ENCODE measurements around the gene SLC24A3. TPM values are rescaled to one million over a fixed set of nuclear protein-coding genes. Genes with fewer than 3 reads are reported as not detected.

SLC24A3 gene
- total and polyA plus RNA-seq, 2 experiments from 2014 or later = 0.81 to 2.5 TPM

- H3K79me2 ChIP-seq (replicated peaks; ENCODE audit: insufficient read depth) = no peaks in the 10 kb centered on the region
- TF ChIP-seq EZH2phosphoT487 (IDR thresholded peaks at IDR 0.05; ENCODE audit: unreplicated experiment) (no peak), ZNF114 (CRISPR knock-in tag; IDR thresholded peaks at IDR 0.05) (no peak), JUNB (IDR thresholded peaks at IDR 0.05; ENCODE audit: unreplicated experiment) (no peak), ZNF331 (CRISPR knock-in tag; IDR thresholded peaks at IDR 0.05; ENCODE audit: low read depth) (no peak)
- no peaks in the 10 kb centered on the region for H3K27me3 ChIP-seq (ENCODE audit: insufficient read depth)
- no peak overlapping the region for H3K4me3 ChIP-seq
- Mint-ChIP-seq H3K9me3 (no peaks in the 10 kb centered on the region), H3K36me3 (ENCODE audit: low read depth) (no peaks in the 10 kb centered on the region; the same call in 2 of the 3 replicates), H3K4me1 (peaks cover 18% of the 10 kb centered on the region), H3K27ac (no peak overlapping the region), H3K4me3 (no peak overlapping the region), H3K27me3 (ENCODE audit: insufficient read depth, low read depth, poor library complexity) (peaks cover 3% of the 10 kb centered on the region)
- H3K27ac ChIP-seq (ENCODE audit: low read depth) = no peak overlapping the region
- DNase-seq (ENCODE audit: low spot score) = no peak
- H3K4me2 ChIP-seq = no peak overlapping the region
- H4K20me1 ChIP-seq (replicated peaks; ENCODE audit: insufficient read depth) = no peaks in the 10 kb centered on the region
- no peaks in the 10 kb centered on the region for H3F3A ChIP-seq (replicated peaks; ENCODE audit: low read depth)
- ATAC-seq = no peak
- H3K4me1 ChIP-seq (ENCODE audit: insufficient read depth) = no peaks in the 10 kb centered on the region
- peaks cover 36% of the 10 kb centered on the region for H3K9me2 ChIP-seq (ENCODE audit: insufficient read depth)
- H3K36me3 ChIP-seq (ENCODE audit: insufficient read depth) = no peaks in the 10 kb centered on the region; the same call in 1 of the 2 replicates
- H2AFZ ChIP-seq = no peak overlapping the region
Measured at GRCh38 chr20:19408971-19409370, 196.5 kb downstream of the SLC24A3 start.

GRCh38 chr20:19411811-19412210, 199.4 kb downstream of the SLC24A3 start:
- Histone ChIP-seq H4K20me1 (replicated peaks; ENCODE audit: insufficient read depth) (no peaks in the 10 kb centered on the region), H3K4me1 (ENCODE audit: insufficient read depth) (no peaks in the 10 kb centered on the region), H3K79me2 (replicated peaks; ENCODE audit: insufficient read depth) (no peaks in the 10 kb centered on the region), H3F3A (replicated peaks; ENCODE audit: low read depth) (no peaks in the 10 kb centered on the region), H3K9me2 (ENCODE audit: insufficient read depth) (peaks cover 36% of the 10 kb centered on the region), H3K4me3 (no peak overlapping the region), H3K4me2 (no peak overlapping the region), H2AFZ (no peak overlapping the region), H3K27ac (ENCODE audit: low read depth) (no peak overlapping the region), H3K36me3 (ENCODE audit: insufficient read depth) (no peaks in the 10 kb centered on the region; the same call in 1 of the 2 replicates), H3K27me3 (ENCODE audit: insufficient read depth) (no peaks in the 10 kb centered on the region)
- H3K9me3 Mint-ChIP-seq = no peaks in the 10 kb centered on the region
- ATAC-seq (no peak), DNase-seq (ENCODE audit: low spot score) (no peak)
- no peak overlapping the region for H3K27ac Mint-ChIP-seq
- no peak for TF ChIP-seq POLR2AphosphoS5 (IDR thresholded peaks at IDR 0.05; ENCODE audit: low read depth)
- no peak for TF ChIP-seq ZNF331 (CRISPR knock-in tag; IDR thresholded peaks at IDR 0.05; ENCODE audit: low read depth)
- TF ChIP-seq NANOG (IDR thresholded peaks at IDR 0.05; ENCODE audit: borderline replicate concordance) = no peak
- no peak for TF ChIP-seq CTCF (conservative IDR thresholded peaks at IDR 0.05; ENCODE audit: low read depth in 2 of 2)
- H3K4me3 Mint-ChIP-seq = no peak overlapping the region
- peaks cover 23% of the 10 kb centered on the region for H3K4me1 Mint-ChIP-seq
- H3K36me3 Mint-ChIP-seq (ENCODE audit: low read depth) = no peaks in the 10 kb centered on the region; the same call in 2 of the 3 replicates
- H3K27me3 Mint-ChIP-seq (ENCODE audit: insufficient read depth, low read depth, poor library complexity) = peaks cover 3% of the 10 kb centered on the region

- Mint-ChIP-seq H3K27ac (no peak overlapping the region; the same call in 1 of the 2 replicates), H3K9me3 (no peaks in the 10 kb centered on the region), H3K4me3 (no peak overlapping the region), H3K4me1 (peaks cover 19% of the 10 kb centered on the region), H3K36me3 (ENCODE audit: low read depth) (no peaks in the 10 kb centered on the region; the same call in 2 of the 3 replicates), H3K27me3 (ENCODE audit: insufficient read depth, low read depth, poor library complexity) (peaks cover 3% of the 10 kb centered on the region)
- no peak overlapping the region for H2AFZ ChIP-seq
- H3K79me2 ChIP-seq (replicated peaks; ENCODE audit: insufficient read depth) = no peaks in the 10 kb centered on the region
- H3F3A ChIP-seq (replicated peaks; ENCODE audit: low read depth) = no peaks in the 10 kb centered on the region
- no peaks in the 10 kb centered on the region; the same call in 1 of the 2 replicates for H3K36me3 ChIP-seq (ENCODE audit: insufficient read depth)
- no peaks in the 10 kb centered on the region for H3K4me1 ChIP-seq (ENCODE audit: insufficient read depth)
- H4K20me1 ChIP-seq (replicated peaks; ENCODE audit: insufficient read depth) = no peaks in the 10 kb centered on the region
- H3K27me3 ChIP-seq (ENCODE audit: insufficient read depth) = no peaks in the 10 kb centered on the region
- no peak overlapping the region for H3K27ac ChIP-seq (ENCODE audit: low read depth)
- ATAC-seq (no peak), DNase-seq (ENCODE audit: low spot score) (no peak)
- no peak overlapping the region for H3K4me3 ChIP-seq
- H3K4me2 ChIP-seq = no peak overlapping the region
- peaks cover 36% of the 10 kb centered on the region for H3K9me2 ChIP-seq (ENCODE audit: insufficient read depth)
- TF ChIP-seq CTCF (conservative IDR thresholded peaks at IDR 0.05; ENCODE audit: low read depth in 2 of 2) (no peak), STAT1 (IDR thresholded peaks at IDR 0.05; ENCODE audit: unreplicated experiment) (no peak), ZNF114 (CRISPR knock-in tag; IDR thresholded peaks at IDR 0.05) (no peak), REST (IDR thresholded peaks at IDR 0.05; ENCODE audit: unreplicated experiment) (no peak), NANOG (IDR thresholded peaks at IDR 0.05; ENCODE audit: borderline replicate concordance) (no peak), EZH2 (IDR thresholded peaks at IDR 0.05; ENCODE audit: low read depth, unreplicated experiment) (no peak), ZNF331 (CRISPR knock-in tag; IDR thresholded peaks at IDR 0.05; ENCODE audit: low read depth) (no peak)
Measured at GRCh38 chr20:19412254-19412653, 199.8 kb downstream of the SLC24A3 start.
